ENCODE measurements around the gene CREB3.

GRCh38 chr9:35703906-35704672, 28.4 kb upstream of the CREB3 start:
- TF ChIP-seq CTCF (conservative IDR thresholded peaks at IDR 0.05; ENCODE audit: low read depth, low read length) (no peak), EZH2 (IDR thresholded peaks at IDR 0.05; ENCODE audit: low read length, unreplicated experiment) (no peak), EZH2phosphoT487 (IDR thresholded peaks at IDR 0.05; ENCODE audit: borderline replicate concordance, low read length) (no peak)
